IPS-NIHi11 (cell line): ENCODE results near the gene SERPINB10.
"Not testable (repeated sequence)": the region's sequence is repeated elsewhere in the genome, so short reads cannot be mapped to it uniquely, and the experiment has no call there.

Experiments
- DNase-seq: peaks from one replicate; pipeline ENCODE4 v3.0.0; 2012; ENCODE audit warnings: mixed read lengths, low spot score

SERPINB10 gene

GRCh38 chr18:63892566-63892965 lies 15.2 kb upstream of the SERPINB10 start:
- no peak for DNase-seq

- DNase-seq: no peak
These were observed 13.5 kb upstream of the SERPINB10 start for GRCh38 chr18:63894106-63894772.

- no peak for DNase-seq
These were observed 12.6 kb upstream of the SERPINB10 start for GRCh38 chr18:63895190-63895589.

GRCh38 chr18:63897072-63897471 lies 10.7 kb upstream of the SERPINB10 start:
- DNase-seq: no peak

- DNase-seq: no peak
These were observed 8.6 kb upstream of the SERPINB10 start for GRCh38 chr18:63899206-63899605.

GRCh38 chr18:63903851-63904570 lies 3.7 kb upstream of the SERPINB10 start:
- DNase-seq: no peak

- DNase-seq: no peak
These were observed 3.1 kb upstream of the SERPINB10 start for GRCh38 chr18:63904694-63905093.

- no peak for DNase-seq
These were observed 2.4 kb upstream of the SERPINB10 start for GRCh38 chr18:63905361-63905760.

GRCh38 chr18:63906056-63906455 lies 1.7 kb upstream of the SERPINB10 start:
- DNase-seq: no peak

GRCh38 chr18:63908858-63909257 lies 1.1 kb downstream of the SERPINB10 start:
- no peak for DNase-seq

GRCh38 chr18:63909870-63910269 lies 2.1 kb downstream of the SERPINB10 start:
- DNase-seq: no peak

GRCh38 chr18:63917817-63918216 lies 10.1 kb downstream of the SERPINB10 start:
- no peak for DNase-seq

- no peak for DNase-seq
These were observed 14.3 kb downstream of the SERPINB10 start for GRCh38 chr18:63922049-63922448.

- no peak for DNase-seq
These were observed 16.8 kb downstream of the SERPINB10 start for GRCh38 chr18:63924551-63924950.

- no peak for DNase-seq
These were observed 20.6 kb downstream of the SERPINB10 start for GRCh38 chr18:63928331-63928730.

- not testable (repeated sequence) for DNase-seq
These were observed 21.6 kb downstream of the SERPINB10 start for GRCh38 chr18:63929369-63929768.

GRCh38 chr18:63930773-63931354 lies 23.1 kb downstream of the SERPINB10 start:
- no peak for DNase-seq

GRCh38 chr18:63936156-63936931 lies 28.6 kb downstream of the SERPINB10 start:
- DNase-seq: peak; percentile 86

GRCh38 chr18:63936932-63937393 lies 29.2 kb downstream of the SERPINB10 start:
- DNase-seq: no peak

GRCh38 chr18:63940008-63940407 lies 32.2 kb downstream of the SERPINB10 start:
- DNase-seq: no peak

- DNase-seq: not testable (repeated sequence)
These were observed 32.8 kb downstream of the SERPINB10 start for GRCh38 chr18:63940543-63941050.
